GM12892 (cell line): ENCODE measurements around the gene CDH4.

Source experiments
- POLR2A ChIP-seq: IDR thresholded peaks from 2 replicates; pipeline ENCODE4 v1.6.1; 2011; ENCODE audit warnings: low read depth, low read length, control low read depth
- POLR2AphosphoS5 ChIP-seq: IDR thresholded peaks from 2 replicates; pipeline ENCODE4 v1.6.1; 2011; ENCODE audit warnings: low read depth, low read length, control low read depth
- TAF1 ChIP-seq: IDR thresholded peaks from 2 replicates; pipeline ENCODE4 v1.6.1; 2011; ENCODE audit warnings: low read depth, mild to moderate bottlenecking, control low read depth, low read length, borderline replicate concordance

DNA sequence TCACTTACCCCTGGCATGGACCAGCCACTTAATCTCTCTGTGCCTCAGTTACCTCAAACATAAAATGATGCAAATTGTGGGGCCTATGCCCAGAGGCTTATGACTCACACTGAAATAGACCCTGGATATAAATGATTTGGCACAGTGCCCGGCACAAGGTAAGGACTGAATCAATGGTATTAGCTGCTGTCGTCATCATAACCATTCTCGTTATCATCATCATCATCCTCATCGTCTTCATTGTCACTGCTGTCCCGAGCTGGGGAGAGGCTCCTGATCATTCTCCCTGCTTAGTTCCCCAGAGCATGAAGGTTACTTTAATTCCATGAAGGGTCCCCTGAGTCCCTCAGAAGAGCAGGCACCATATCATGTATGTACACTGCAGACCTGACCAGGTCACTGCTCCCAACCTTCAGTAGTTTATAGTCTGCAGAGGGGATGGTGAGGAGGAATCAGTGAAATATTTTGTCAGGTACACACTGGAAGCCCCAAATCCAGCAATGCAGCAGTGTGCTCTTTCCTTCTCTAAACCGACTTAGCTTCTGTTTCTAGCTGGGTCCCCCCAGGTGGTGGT, 664.3 kb downstream of the CDH4 start:
- TF ChIP-seq POLR2AphosphoS5 = no peak
- no peak for TF ChIP-seq POLR2A
- TF ChIP-seq TAF1 = no peak
